HEK293T (cell line): Measurements from ENCODE around the gene LINGO1.
A peak's percentile ranks its signal among the peaks of the same experiment; 100 is the strongest.

Source experiments
- CTCF ChIA-PET: fragments of 350-600 bp; formaldehyde crosslinking; extraction: SDS; loops from one replicate; lab custom pipeline; 2021; ENCODE audit warnings: antibody characterized with exemption, inconsistent platforms; lab: Yijun Ruan, JAX
- POLR2A ChIA-PET: fragments of 350-600 bp; formaldehyde crosslinking; extraction: SDS; loops from one replicate; lab custom pipeline; 2020; ENCODE audit warnings: antibody characterized with exemption, inconsistent platforms; lab: Yijun Ruan, JAX
- DNase-seq: peaks from one replicate; pipeline ENCODE4 v3.0.0; 2012; ENCODE audit warnings: mixed read lengths; ENCODE audit errors: extremely low spot score
- ARNT ChIP-seq: fragments of 450-650 bp; IDR thresholded peaks from 2 replicates; pipeline ENCODE4 v1.6.1; 2017; ENCODE audit warnings: mild to moderate bottlenecking
- BHLHE40 ChIP-seq: fragments of 450-650 bp; IDR thresholded peaks from 2 replicates; pipeline ENCODE4 v1.6.1; 2016; ENCODE audit warnings: mild to moderate bottlenecking, moderate library complexity, borderline replicate concordance
- CTBP1 ChIP-seq: fragments of 450-650 bp; IDR thresholded peaks from 2 replicates; pipeline ENCODE4 v1.6.1; 2016; ENCODE audit warnings: borderline replicate concordance
- ELF4 ChIP-seq: fragments of 450-650 bp; IDR thresholded peaks from 2 replicates; pipeline ENCODE4 v1.6.1; 2017; ENCODE audit warnings: antibody characterized with exemption
- FOXA1 ChIP-seq: fragments of 450-650 bp; IDR thresholded peaks from 2 replicates; pipeline ENCODE4 v1.6.1; 2016; ENCODE audit warnings: mild to moderate bottlenecking
- FOXK2 ChIP-seq: fragments of 450-650 bp; IDR thresholded peaks from 2 replicates; pipeline ENCODE4 v1.6.1; 2016; ENCODE audit warnings: mild to moderate bottlenecking
- FOXM1 ChIP-seq: fragments of 450-650 bp; IDR thresholded peaks from 2 replicates; pipeline ENCODE4 v1.6.1; 2017; ENCODE audit warnings: mild to moderate bottlenecking, borderline replicate concordance
- HDGF ChIP-seq: fragments of 450-650 bp; IDR thresholded peaks from 2 replicates; pipeline ENCODE4 v1.6.1; 2017; ENCODE audit warnings: antibody characterized with exemption, borderline replicate concordance
- L3MBTL2 ChIP-seq: fragments of 450-650 bp; conservative IDR thresholded peaks from 2 replicates; pipeline ENCODE4 v1.6.1; 2016; ENCODE audit warnings: mild to moderate bottlenecking
- LEF1 ChIP-seq: fragments of 450-650 bp; IDR thresholded peaks from 2 replicates; pipeline ENCODE4 v1.6.1; 2017; ENCODE audit warnings: mild to moderate bottlenecking, borderline replicate concordance
- NFRKB ChIP-seq: fragments of 450-650 bp; IDR thresholded peaks from 2 replicates; pipeline ENCODE4 v1.6.1; 2016; ENCODE audit warnings: mild to moderate bottlenecking, moderate library complexity
- PKNOX1 ChIP-seq: fragments of 450-650 bp; IDR thresholded peaks from 2 replicates; pipeline ENCODE4 v1.6.1; 2016
- SP1 ChIP-seq: fragments of 450-650 bp; IDR thresholded peaks from 2 replicates; pipeline ENCODE4 v1.6.1; 2017
- SUZ12 ChIP-seq: fragments of 450-650 bp; IDR thresholded peaks from 2 replicates; pipeline ENCODE4 v1.6.1; 2016; ENCODE audit warnings: mild to moderate bottlenecking
- TARDBP ChIP-seq: fragments of 450-650 bp; IDR thresholded peaks from 2 replicates; pipeline ENCODE4 v1.6.1; 2016
- ZNF384 ChIP-seq: fragments of 450-650 bp; IDR thresholded peaks from 2 replicates; pipeline ENCODE4 v1.6.1; 2016

The LINGO1 gene

GRCh38 chr15:77607111-77607893 is 25.4 kb downstream of the LINGO1 start:
- DNase-seq = no peak
- CTCF ChIA-PET = interaction anchor here (1.0 to 7.6 kb wide), 6 partner anchors 10 to 266 kb away, joined by 3 to 65 read pairs (median 4); partner anchors contain the start of gene LINGO1
- POLR2A ChIA-PET = interaction anchor here (1.0 to 2.3 kb wide), 3 partner anchors 10 to 24 kb away, joined by 3 to 9 read pairs (median 6); no protein-coding TSS in a partner anchor
- TF ChIP-seq SUZ12 = no peak
- 0 out of 2 replicates have a peak, but pooled peaks have one; percentile 73 for TF ChIP-seq HDGF

GRCh38 chr15:77606142-77607034 is 26.3 kb downstream of the LINGO1 start:
- no peak for DNase-seq
- POLR2A ChIA-PET = interaction anchor here (1.0 to 1.6 kb wide), 2 partner anchors 13 to 25 kb away, joined by 3 to 6 read pairs; no protein-coding TSS in a partner anchor
- TF ChIP-seq TARDBP (no peak), ARNT (no peak), L3MBTL2 (no peak), FOXA1 (no peak), NFRKB (no peak), ELF4 (no peak)
- CTCF ChIA-PET = interaction anchor here (1.1 to 7.6 kb wide), 3 partner anchors 11 to 215 kb away, joined by 3 to 65 read pairs (median 4); no protein-coding TSS in a partner anchor

DNA sequence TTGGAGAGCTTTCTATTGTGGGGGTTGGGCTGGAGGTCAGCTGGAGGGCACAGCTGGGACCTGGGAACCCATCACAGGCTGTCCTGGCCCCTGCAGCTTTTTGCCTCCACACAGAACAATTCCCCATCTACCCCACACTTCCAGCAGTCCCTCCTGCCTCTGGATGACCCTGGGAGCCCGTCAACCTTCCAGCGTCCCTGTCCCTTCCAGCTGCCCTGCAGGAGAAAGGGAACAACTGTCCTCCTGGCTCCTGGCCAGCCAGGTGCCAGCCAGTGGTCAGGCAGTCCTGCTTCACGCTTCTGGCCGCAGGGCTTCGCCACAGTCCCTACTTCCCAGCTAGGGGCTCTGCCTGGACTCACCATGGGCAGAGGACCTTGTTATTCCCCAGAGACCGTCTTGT is 27.2 kb downstream of the LINGO1 start:
- no peak for DNase-seq
- CTCF ChIA-PET = interaction anchor here (1.3 to 7.6 kb wide), 2 partner anchors 12 to 62 kb away, joined by 4 to 65 read pairs; no protein-coding TSS in a partner anchor
- POLR2A ChIA-PET = no interaction called here
- TF ChIP-seq FOXM1 (no peak), ELF4 (no peak)

GRCh38 chr15:77604973-77605372 is 27.7 kb downstream of the LINGO1 start:
- ChIA-PET CTCF (interaction anchor here (7.6 kb wide), 1 partner anchor 13 kb away, joined by 65 read pairs; no protein-coding TSS in a partner anchor), POLR2A (no interaction called here)
- TF ChIP-seq HDGF (no peak), SP1 (no peak), ARNT (no peak), CTBP1 (no peak), ZNF384 (no peak), LEF1 (no peak), FOXM1 (no peak), TARDBP (no peak), FOXA1 (no peak), FOXK2 (no peak), SUZ12 (no peak), BHLHE40 (no peak), PKNOX1 (no peak), L3MBTL2 (no peak), NFRKB (no peak), ELF4 (no peak)
- DNase-seq = no peak

DNA sequence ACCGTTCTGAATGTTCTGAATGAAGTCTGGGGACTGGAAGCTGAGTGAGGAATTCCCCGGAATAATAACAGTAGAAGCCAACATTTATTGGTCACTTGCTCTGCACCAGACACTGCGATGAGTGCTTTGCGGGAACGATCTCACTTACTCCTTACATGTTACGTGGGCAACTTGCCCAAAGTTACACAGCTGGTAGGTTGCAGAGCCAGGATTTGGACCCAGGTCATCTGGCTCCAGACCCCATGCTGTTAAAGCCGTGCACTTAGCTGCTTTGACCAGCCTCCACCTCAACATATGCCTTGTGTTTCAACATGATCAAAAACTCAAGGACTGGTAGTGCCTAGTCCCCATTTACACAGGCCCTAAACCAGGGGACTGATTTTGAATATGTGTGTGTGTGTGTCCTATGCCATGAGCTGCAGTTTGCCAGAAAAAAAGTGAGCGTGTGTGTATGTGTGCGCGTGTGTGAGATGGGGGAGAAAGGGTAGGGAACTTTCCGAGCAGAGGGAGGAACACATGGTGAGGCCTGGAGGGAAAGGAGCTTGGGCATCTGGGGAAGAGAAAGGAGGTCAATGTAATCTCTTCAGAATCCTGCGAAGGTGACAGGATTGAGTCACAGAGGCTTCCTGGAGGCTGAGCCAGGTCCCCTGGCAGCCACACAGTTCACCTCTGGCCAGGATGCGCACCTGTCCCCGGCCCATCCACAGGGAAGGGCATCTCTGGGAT is 28.9 kb downstream of the LINGO1 start:
- POLR2A ChIA-PET = no interaction called here
- CTCF ChIA-PET = interaction anchor here (7.6 kb wide), 1 partner anchor 14 kb away, joined by 65 read pairs; no protein-coding TSS in a partner anchor
- DNase-seq = no peak

GRCh38 chr15:77602800-77603199 is 29.9 kb downstream of the LINGO1 start:
- no peak for DNase-seq
- ChIA-PET CTCF (interaction anchor here (7.6 kb wide), 1 partner anchor 15 kb away, joined by 65 read pairs; no protein-coding TSS in a partner anchor), POLR2A (interaction anchor here (0.9 kb wide), 1 partner anchor 19 kb away, joined by 3 read pairs; no protein-coding TSS in a partner anchor)
- no peak for TF ChIP-seq L3MBTL2
- TF ChIP-seq HDGF = no peak
- TF ChIP-seq CTBP1 = no peak
- no peak for TF ChIP-seq FOXK2
- TF ChIP-seq FOXM1 = no peak

More for the DNA sequence above, 28.9 kb downstream of the LINGO1 start:
- TF ChIP-seq SUZ12 = no peak

GRCh38 chr15:77599899-77600298 is 32.8 kb downstream of the LINGO1 start:
- ChIA-PET CTCF (interaction anchor here (0.9 to 1.2 kb wide), 2 partner anchors 18 to 56 kb away, joined by 4 to 6 read pairs; no protein-coding TSS in a partner anchor), POLR2A (interaction anchor here (0.7 to 2.6 kb wide), 4 partner anchors 9 to 57 kb away, joined by 4 to 10 read pairs (median 6); no protein-coding TSS in a partner anchor)
- peak; percentile 79 for DNase-seq
- TF ChIP-seq PKNOX1 = peak; percentile 55
- no peak for TF ChIP-seq LEF1
- TF ChIP-seq ZNF384 = no peak
- no peak for TF ChIP-seq BHLHE40
- peak; percentile 84 for TF ChIP-seq L3MBTL2
- no peak for TF ChIP-seq SUZ12
- TF ChIP-seq NFRKB = no peak
- TF ChIP-seq ARNT = no peak
- TF ChIP-seq CTBP1 = no peak
- TF ChIP-seq SP1 = no peak
- no peak for TF ChIP-seq FOXA1
